Measurements from ENCODE around the gene USP48. TPM values are rescaled to one million over a fixed set of nuclear protein-coding genes. Genes with fewer than 3 reads are reported as not detected.

The USP48 gene
- total and polyA plus RNA-seq, 2 of the 13 experiments (the other 11 are each of a cell fraction or from before 2014, with no cell fraction given): 30.4 to 30.7 TPM

DNA sequence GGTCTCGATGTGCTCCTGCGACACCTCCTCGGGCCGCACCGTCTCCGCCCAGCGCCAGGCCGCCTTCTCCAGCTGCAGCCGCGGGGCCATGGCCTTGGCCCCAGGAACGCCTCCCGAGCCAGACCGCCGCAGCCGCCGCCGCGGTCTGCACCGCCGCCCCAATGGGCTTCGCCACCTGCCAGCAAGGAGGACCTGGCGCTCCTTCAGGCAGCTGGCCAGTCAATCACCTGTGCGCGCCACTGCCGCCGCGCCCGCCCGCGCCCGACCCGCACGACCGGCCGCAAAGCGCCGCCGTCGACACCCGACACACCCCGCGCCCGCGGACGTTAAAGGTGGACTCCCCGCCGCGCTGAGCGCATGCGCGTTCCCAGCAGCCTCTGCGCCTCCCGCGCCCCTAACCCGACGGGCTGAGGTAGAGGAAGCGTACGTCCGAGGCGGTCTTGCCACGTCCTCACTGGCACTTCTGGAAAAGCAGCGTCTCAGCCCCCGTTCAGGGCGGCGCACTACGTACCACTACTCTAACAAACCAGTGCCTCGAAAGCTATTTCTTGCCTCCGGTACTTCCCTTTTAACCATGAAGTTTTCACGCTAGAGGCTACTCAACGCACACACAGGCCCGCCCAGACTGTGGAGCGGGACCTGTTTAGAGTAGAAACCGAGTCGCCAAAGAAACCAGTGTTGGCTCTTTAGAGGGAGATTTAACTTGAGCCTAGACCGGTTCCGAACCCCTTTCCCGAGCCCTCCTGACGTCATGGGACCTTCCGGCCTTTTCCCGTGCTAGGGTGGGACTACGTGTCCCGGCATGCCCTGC is at the start of gene USP48 (continued):
- TF ChIP-seq ARID2 (CRISPR knock-in tag; IDR thresholded peaks at IDR 0.05; ENCODE audit: borderline replicate concordance): no peak
- peak; percentile 79; the same call in 1 of the 2 replicates for TF ChIP-seq ZFP62 (CRISPR knock-in tag; IDR thresholded peaks at IDR 0.05)
- TF ChIP-seq, protein P1, sequence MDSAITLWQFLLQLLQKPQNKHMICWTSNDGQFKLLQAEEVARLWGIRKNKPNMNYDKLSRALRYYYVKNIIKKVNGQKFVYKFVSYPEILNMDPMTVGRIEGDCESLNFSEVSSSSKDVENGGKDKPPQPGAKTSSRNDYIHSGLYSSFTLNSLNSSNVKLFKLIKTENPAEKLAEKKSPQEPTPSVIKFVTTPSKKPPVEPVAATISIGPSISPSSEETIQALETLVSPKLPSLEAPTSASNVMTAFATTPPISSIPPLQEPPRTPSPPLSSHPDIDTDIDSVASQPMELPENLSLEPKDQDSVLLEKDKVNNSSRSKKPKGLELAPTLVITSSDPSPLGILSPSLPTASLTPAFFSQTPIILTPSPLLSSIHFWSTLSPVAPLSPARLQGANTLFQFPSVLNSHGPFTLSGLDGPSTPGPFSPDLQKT (CRISPR knock-in tag; IDR thresholded peaks at IDR 0.05; ENCODE audit: borderline replicate concordance): no peak
- peak; percentile 82; the same call in 1 of the 2 replicates for TF ChIP-seq KDM5A (IDR thresholded peaks at IDR 0.05; ENCODE audit: borderline replicate concordance, low read length)
- TF ChIP-seq SNRNP70 (IDR thresholded peaks at IDR 0.05; ENCODE audit: low read depth, low read length): no peak
- TF ChIP-seq HNRNPUL1 (IDR thresholded peaks at IDR 0.05; ENCODE audit: low read depth, low read length): no peak
- TF ChIP-seq, protein P2, sequence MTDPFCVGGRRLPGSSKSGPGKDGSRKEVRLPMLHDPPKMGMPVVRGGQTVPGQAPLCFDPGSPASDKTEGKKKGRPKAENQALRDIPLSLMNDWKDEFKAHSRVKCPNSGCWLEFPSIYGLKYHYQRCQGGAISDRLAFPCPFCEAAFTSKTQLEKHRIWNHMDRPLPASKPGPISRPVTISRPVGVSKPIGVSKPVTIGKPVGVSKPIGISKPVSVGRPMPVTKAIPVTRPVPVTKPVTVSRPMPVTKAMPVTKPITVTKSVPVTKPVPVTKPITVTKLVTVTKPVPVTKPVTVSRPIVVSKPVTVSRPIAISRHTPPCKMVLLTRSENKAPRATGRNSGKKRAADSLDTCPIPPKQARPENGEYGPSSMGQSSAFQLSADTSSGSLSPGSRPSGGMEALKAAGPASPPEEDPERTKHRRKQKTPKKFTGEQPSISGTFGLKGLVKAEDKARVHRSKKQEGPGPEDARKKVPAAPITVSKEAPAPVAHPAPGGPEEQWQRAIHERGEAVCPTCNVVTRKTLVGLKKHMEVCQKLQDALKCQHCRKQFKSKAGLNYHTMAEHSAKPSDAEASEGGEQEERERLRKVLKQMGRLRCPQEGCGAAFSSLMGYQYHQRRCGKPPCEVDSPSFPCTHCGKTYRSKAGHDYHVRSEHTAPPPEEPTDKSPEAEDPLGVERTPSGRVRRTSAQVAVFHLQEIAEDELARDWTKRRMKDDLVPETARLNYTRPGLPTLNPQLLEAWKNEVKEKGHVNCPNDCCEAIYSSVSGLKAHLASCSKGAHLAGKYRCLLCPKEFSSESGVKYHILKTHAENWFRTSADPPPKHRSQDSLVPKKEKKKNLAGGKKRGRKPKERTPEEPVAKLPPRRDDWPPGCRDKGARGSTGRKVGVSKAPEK (CRISPR knock-in tag; IDR thresholded peaks at IDR 0.05; ENCODE audit: borderline replicate concordance): no peak
- TF ChIP-seq, protein P3, sequence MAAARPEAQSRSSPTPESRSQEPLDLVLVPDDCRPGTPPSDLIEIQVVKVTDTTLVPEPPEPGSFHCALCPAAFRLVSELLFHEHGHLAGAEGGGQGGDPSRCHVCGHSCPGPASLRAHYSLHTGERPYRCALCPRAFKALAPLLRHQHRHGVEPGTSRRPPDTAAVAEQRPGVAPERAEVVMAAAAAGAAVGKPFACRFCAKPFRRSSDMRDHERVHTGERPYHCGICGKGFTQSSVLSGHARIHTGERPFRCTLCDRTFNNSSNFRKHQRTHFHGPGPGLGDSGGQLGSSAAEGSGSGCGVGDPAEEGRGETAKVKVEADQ (CRISPR knock-in tag; IDR thresholded peaks at IDR 0.05; ENCODE audit: borderline replicate concordance): peak; percentile 52
- peak; percentile 60; the same call in 1 of the 2 replicates for TF ChIP-seq ZNF501 (CRISPR knock-in tag; IDR thresholded peaks at IDR 0.05)
- TF ChIP-seq ZNF468 (CRISPR knock-in tag; IDR thresholded peaks at IDR 0.05): 0 out of 2 replicates have a peak, but pooled peaks have one; percentile 36
- peak; percentile 92 for TF ChIP-seq ATF7-NPFF (CRISPR knock-in tag; IDR thresholded peaks at IDR 0.05; ENCODE audit: low read depth)
- 0 out of 2 replicates have a peak, but pooled peaks have one; percentile 65 for TF ChIP-seq ZFP41 (CRISPR knock-in tag; IDR thresholded peaks at IDR 0.05; ENCODE audit: borderline replicate concordance)
- TF ChIP-seq ZNF775 (CRISPR knock-in tag; IDR thresholded peaks at IDR 0.05; ENCODE audit: borderline replicate concordance): no peak
- TF ChIP-seq, protein P4, sequence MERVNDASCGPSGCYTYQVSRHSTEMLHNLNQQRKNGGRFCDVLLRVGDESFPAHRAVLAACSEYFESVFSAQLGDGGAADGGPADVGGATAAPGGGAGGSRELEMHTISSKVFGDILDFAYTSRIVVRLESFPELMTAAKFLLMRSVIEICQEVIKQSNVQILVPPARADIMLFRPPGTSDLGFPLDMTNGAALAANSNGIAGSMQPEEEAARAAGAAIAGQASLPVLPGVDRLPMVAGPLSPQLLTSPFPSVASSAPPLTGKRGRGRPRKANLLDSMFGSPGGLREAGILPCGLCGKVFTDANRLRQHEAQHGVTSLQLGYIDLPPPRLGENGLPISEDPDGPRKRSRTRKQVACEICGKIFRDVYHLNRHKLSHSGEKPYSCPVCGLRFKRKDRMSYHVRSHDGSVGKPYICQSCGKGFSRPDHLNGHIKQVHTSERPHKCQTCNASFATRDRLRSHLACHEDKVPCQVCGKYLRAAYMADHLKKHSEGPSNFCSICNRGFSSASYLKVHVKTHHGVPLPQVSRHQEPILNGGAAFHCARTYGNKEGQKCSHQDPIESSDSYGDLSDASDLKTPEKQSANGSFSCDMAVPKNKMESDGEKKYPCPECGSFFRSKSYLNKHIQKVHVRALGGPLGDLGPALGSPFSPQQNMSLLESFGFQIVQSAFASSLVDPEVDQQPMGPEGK (CRISPR knock-in tag; IDR thresholded peaks at IDR 0.05): no peak
- no peak for TF ChIP-seq CEBPB (IDR thresholded peaks at IDR 0.05; ENCODE audit: borderline replicate concordance, low read depth, low read length)
- TF ChIP-seq NR2F2 (IDR thresholded peaks at IDR 0.05; ENCODE audit: borderline replicate concordance, low read depth): no peak
- TF ChIP-seq EZH2 (conservative IDR thresholded peaks at IDR 0.05; ENCODE audit: low read depth, low read length): no peak
- peak; percentile 86 for TF ChIP-seq ZNF547 (CRISPR knock-in tag; IDR thresholded peaks at IDR 0.05)
- TF ChIP-seq SIX4 (CRISPR knock-in tag; IDR thresholded peaks at IDR 0.05): no peak
- TF ChIP-seq ZNF83 (CRISPR knock-in tag; IDR thresholded peaks at IDR 0.05; ENCODE audit: borderline replicate concordance): no peak
- no peak for TF ChIP-seq ZNF224 (CRISPR knock-in tag; IDR thresholded peaks at IDR 0.05)
- TF ChIP-seq ZKSCAN5 (CRISPR knock-in tag; IDR thresholded peaks at IDR 0.05): no peak
